HG03565 (cell line): ENCODE data around the gene ASB16.
A peak's percentile ranks its signal among the peaks of the same experiment; 100 is the strongest.

Experiments used
- ATAC-seq: cut with Tn5 transposase; IDR thresholded peaks from one replicate; pipeline ENCODE4 v1.9.1; 2021; ENCODE audit warnings: mild to moderate bottlenecking, moderate library complexity; ENCODE audit not compliant: unreplicated experiment

The ASB16 gene

GRCh38 chr17:44188576-44189403 is 18.3 kb downstream of the ASB16 start:
- ATAC-seq, result no peak

- no peak for ATAC-seq
These were observed 20.0 kb downstream of the ASB16 start for GRCh38 chr17:44190481-44190880.

GRCh38 chr17:44191369-44191768 is 20.9 kb downstream of the ASB16 start:
- ATAC-seq, result no peak

- ATAC-seq, result no peak
These were observed 21.5 kb downstream of the ASB16 start for GRCh38 chr17:44191941-44192496.

GRCh38 chr17:44192750-44193149 is 22.2 kb downstream of the ASB16 start:
- ATAC-seq, result no peak

GRCh38 chr17:44193326-44194084 is 23.0 kb downstream of the ASB16 start:
- ATAC-seq, result no peak

- ATAC-seq, result no peak
These were observed 26.6 kb downstream of the ASB16 start for GRCh38 chr17:44197107-44197506.

- no peak for ATAC-seq
These were observed 27.6 kb downstream of the ASB16 start for GRCh38 chr17:44197980-44198720.

GRCh38 chr17:44198721-44199552 is 28.4 kb downstream of the ASB16 start:
- ATAC-seq, result peak; percentile 5

- peak; percentile 52 for ATAC-seq
These were observed 29.3 kb downstream of the ASB16 start, which contains the start of gene ATXN7L3 for GRCh38 chr17:44199553-44200477. Gene ATXN7L3 (minus strand): TSS chr17:44199884. CDS start chr17:44198070, 1,814 bp downstream.

- ATAC-seq, result no peak
These were observed 30.1 kb downstream of the ASB16 start for GRCh38 chr17:44200478-44201155.

GRCh38 chr17:44202756-44203155 is 32.3 kb downstream of the ASB16 start:
- ATAC-seq, result no peak

GRCh38 chr17:44203731-44204440 is 33.4 kb downstream of the ASB16 start:
- ATAC-seq, result no peak

- no peak for ATAC-seq
These were observed 34.0 kb downstream of the ASB16 start for GRCh38 chr17:44204441-44204882.

GRCh38 chr17:44205962-44206824 is 35.7 kb downstream of the ASB16 start:
- ATAC-seq, result no peak

- no peak for ATAC-seq
These were observed 36.3 kb downstream of the ASB16 start for GRCh38 chr17:44206825-44207155.

GRCh38 chr17:44207319-44207718 is 36.8 kb downstream of the ASB16 start:
- ATAC-seq, result no peak
